Left cardiac atrium (tissue), 4 donors: ENCODE data around the gene GORASP2. TPM values are rescaled to one million over a fixed set of nuclear protein-coding genes. Genes with fewer than 3 reads are reported as not detected.
A peak's percentile ranks its signal among the peaks of the same experiment; 100 is the strongest.
"Not testable (repeated sequence)": the region's sequence is repeated elsewhere in the genome, so short reads cannot be mapped to it uniquely, and the experiment has no call there.

Source experiments
- ATAC-seq, 2 donors: fragments of 200-7000 bp; cut with Tn5 transposase; one replicate each; pipeline ENCODE4 v1.9.1; 2020; ENCODE audit warnings: mild to moderate bottlenecking in 2 of 2, moderate library complexity in 2 of 2
- DNase-seq: peaks from one replicate; pipeline ENCODE4 v3.0.0-alpha.2; 2020
- intact Hi-C, 2 donors: fragments of 100-400 bp; cut with DNase I; formaldehyde crosslinking; loops; one replicate each; pipeline versions ENCODE4 v1.14.1 to v1.15.1; 2022 to 2023
- total RNA-seq, 2 donors: library from RNA; stranded (reverse); fragmentation: NEBNext Ultra II Directional; extraction: Animal tissue kit (Norgen Biotek cat#: 25700); gene quantifications; one replicate each; pipeline ENCODE4 v1.2.1, GENCODE V29; 2021
- donor health status: DM: no; HTN: yes; CAD: no.
- donor health status: DM: no; HTN: yes; CAD: no; lungs with severe emphysema.
- donor health status: DM: yes; HTN: yes; CAD: no.
- donor health status: Dilated cardiomyopathy.

The GORASP2 gene
- total RNA-seq, 2 donors from 2014 or later = 55.7 to 80.4 TPM

DNA sequence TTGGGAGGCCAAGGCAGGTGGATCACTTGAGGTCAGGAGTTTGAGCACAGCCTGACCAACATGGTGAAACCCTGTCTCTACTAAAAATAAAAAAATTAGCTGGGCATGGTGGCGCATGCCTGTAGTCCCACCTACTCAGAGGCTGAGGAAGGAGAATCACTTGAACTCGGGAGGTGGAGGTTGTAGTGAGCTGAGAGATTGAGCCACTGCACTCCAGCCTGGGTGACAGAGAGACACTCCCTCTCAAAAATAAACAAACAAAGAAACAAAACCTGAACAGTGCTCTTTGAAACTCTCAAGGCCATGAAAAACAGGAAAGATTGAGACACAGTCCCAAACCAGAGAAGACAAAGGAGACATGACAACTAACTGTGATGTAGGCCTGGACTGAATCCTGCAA is 7.2 kb upstream of the GORASP2 start:
- DNase-seq, ATAC-seq, intact Hi-C loops: not testable (repeated sequence)

DNA sequence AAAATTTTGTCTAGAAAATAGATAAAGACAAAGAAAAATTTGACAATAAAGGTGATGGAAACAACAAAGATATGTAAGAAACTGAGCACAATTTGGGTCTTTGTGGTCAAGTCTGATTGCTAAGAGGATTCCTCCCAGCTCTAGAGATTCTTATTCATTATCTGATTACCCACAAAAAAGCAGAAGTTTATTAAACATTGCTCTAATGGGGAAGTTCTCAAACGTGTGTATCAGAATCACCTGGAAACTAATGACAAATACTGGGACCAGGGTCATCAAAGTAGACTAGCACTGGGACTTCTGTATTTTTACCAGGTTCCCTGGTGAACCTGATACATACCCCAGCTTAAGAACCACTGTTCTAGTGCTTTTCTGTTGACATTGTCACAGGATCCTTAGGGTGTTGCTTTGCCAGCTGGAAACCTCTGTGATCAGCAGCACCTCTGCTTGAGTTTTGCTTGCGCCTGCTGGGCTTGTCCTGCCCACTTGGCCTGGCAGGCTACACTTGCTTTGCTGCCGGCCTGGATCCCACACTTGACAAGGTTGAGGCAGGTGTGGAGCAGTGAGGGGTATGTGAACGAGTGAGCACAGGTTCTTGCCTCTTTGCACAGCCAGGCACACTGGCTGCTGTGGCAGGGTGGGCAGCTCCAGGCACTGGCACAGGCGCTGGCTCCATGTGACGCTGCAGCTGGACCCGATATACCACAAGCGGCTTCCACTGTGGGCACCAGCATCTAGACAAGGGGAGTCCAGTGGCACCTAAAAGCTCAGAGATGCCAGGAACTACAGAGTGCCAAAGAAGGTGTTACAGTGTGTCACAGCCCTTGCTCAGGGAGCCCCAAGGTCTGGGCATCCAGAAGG is 6.2 kb upstream of the GORASP2 start:
- no peak for ATAC-seq
- DNase-seq = no peak
- intact Hi-C loops = no loop called here

DNA sequence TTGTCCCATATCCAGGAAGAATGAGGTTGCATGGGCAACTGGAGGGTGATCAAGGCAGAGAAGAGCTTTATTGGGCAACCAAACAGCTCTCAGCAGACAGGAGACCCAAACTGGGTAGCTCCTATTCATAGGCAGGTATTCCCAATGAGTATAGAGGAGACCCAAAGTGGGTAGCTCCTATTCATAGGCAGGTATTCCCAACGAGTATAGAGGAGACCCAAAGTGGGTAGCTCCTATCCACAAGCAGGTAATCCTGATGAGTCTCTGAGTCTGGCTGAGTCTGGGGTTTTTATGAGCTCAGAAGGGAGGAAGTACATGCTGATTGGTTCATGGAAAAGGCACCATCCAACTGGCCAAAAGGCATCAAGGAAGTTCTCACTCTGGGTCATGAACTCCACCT is 5.3 kb upstream of the GORASP2 start:
- intact Hi-C loops = no loop called here
- DNase-seq = no peak
- ATAC-seq = no peak

DNA sequence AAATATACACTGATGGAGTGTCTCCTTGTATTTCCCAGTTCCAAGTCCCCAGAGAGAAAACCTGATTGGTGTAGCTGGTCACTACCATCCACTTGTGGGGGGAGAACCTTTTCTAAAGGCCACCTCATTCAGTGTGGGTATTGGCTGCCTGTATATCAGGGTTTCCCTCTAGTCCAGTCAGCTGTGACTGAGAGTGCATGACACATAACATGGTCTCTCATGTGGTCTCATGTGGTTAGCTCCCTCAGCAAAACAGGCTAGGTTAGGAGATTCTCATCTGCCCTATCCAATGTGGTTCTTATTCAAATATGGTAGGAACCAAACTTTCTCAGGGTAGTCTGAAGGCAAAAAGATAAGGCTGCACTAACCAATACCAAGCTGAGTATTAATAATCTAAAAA is 4.1 kb upstream of the GORASP2 start:
- intact Hi-C loops = no loop called here
- no peak for DNase-seq
- ATAC-seq = no peak

DNA sequence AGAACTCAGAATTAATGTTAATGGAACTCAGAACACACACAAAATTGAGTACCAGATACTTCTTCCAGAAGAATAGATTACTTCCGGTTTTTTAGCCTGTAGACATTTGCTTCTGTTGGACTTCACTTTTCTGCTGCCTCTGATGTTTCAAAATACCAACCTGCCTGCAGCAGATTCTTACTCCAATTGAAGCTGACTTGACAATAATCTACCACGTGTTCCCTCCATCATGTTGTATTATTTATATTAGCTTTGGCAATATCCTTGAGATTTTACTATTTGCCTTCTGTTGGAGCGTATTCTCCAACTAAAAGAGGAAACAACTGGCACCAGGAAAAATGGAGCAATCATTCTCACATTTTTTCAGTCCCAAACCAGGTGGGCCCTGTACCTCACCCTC is 3.1 kb upstream of the GORASP2 start:
- intact Hi-C loops = no loop called here
- no peak for ATAC-seq
- DNase-seq = no peak

DNA sequence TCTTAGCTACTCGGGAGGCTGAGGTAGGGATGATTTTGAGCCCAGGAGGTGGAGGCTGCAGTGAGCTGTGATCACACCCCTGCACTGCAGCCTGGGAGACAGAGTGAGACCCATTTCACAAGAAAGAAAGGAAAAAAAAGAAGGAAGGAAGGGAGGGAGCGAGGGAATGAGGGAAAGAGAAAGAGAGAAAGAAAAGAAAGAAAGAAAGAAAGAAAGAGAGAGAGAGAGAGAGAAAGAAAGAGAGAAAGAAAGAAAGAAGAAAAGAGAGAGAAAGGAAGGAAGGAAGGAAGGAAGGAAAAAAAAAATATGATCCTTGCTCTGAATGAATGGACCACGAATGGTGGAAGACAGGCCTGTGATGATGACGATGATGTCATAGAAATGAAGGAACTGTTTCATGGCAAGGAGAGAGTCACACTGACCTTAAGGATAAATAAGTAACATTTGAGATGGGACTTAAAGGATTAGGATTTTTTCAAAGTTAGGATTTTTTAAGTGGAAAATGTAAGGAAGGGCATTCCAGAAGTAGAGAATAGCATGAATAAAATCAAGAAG is 2.2 kb upstream of the GORASP2 start:
- intact Hi-C loops = no loop called here
- ATAC-seq = no peak
- no peak for DNase-seq

DNA sequence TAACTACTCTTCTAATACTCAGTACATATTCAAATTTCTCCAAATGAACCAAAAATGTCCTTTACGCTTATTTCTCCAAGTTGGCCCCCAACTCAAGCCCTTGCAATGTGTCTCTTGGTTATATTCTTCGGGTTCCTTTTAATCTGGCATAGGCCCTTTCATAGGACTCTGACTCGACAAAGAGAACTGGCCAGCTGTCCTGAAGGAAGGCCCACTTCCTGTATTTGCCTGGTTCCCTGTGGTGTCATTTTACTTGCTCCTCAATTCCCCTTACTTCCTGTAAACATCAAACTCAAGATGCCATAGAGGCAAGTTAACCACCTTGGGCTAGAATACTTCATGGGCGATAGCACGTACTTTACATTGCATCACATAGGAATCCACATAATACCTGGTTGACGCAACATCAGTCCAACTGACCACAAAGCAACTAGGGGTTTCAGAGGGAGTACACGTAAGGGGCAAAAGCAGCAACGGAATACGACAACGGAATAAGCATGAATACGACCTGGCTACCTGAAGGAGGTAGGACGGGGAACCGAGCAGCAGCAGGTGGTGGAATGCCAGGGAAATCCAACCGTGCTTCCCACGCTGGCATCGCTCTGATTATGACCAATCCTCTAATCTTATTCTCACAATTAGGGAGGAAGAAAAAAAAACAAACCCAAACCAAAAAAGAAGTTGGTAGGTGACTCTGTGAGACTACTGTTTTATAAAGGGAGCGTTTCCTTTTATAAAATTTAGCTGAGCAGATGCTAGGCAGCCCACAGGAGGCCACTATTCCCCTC is 823 bp upstream of the GORASP2 start:
- no peak for ATAC-seq
- intact Hi-C loops = no loop called here
- no peak for DNase-seq

DNA sequence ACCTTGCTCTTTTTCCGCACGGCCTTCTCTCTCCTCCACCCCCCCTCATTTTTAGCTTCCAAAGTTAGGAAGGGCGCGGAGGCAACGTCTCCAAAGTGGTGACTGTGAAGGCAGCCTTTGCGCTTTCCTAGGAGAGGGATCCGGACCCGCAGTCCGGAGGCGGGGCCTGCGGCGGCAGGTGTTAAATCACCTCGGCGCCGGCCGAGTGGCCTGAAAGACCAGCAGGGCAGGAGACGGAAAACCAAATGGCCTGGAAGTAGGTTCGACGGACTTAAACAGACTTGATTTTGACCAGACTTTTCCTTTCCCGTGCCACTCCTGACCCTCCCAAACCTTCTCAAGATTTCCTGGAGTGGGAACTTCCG is 615 bp downstream of the GORASP2 start:
- peak; percentile 17 to 44 for ATAC-seq
- intact Hi-C loops = no loop called here
- DNase-seq = peak; percentile 61

DNA sequence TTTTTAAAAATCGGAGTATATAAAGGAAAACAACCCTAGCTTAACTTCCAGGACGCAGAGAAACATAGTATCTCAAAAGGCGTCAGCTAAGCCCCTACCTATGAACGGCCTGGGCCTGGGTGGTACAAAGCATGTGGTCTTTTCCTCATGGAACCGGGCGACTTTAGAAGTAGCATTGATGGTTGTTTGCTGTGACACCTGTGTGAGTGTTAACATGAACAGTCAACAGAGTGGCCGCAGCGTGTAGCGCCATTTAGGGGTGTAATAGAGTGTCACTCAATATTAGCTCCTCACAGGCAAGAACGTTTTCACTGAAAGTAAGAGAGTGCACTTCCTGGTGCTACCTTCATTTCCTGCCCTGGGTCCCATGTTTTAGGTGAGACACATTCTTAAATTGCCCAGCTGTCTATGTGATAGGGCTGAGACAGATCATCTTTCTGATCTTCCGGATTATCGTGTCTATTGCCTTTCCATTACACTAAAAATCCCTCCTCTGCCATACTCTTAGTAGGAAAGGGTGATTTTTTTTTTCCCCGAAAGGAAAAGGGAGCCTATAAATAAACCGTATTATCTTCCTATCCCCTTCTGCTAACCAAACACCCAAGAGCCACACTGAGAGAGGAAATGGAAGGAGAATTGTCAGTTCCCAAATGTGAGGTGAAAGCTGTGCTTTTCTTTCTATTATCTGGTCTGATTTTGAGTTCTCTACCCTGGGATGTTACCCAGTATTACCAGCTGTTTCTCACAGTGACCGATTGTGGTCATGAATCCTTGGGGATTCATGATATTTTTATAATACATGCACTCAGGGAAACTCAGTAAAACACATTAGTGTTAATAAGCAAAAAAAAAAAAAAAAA is 1.3 kb downstream of the GORASP2 start:
- peak in 1 of 2 donors; percentile 7 for ATAC-seq
- intact Hi-C loops = no loop called here
- DNase-seq = peak; percentile 31

DNA sequence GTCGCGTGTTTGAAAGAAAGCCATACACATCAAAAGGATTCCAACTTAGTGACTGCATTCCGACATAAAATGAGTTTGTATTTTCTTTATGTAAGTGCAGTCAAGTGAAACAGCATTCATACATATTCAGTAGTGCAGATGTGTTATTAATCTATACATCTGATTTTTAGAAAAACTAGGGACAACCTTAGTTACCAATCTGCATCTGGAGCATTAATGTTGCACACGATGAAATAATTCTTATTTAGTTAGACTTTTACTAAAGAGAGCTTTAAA is 1.9 kb downstream of the GORASP2 start:
- ATAC-seq (no peak), DNase-seq (no peak)
- intact Hi-C loops = no loop called here

DNA sequence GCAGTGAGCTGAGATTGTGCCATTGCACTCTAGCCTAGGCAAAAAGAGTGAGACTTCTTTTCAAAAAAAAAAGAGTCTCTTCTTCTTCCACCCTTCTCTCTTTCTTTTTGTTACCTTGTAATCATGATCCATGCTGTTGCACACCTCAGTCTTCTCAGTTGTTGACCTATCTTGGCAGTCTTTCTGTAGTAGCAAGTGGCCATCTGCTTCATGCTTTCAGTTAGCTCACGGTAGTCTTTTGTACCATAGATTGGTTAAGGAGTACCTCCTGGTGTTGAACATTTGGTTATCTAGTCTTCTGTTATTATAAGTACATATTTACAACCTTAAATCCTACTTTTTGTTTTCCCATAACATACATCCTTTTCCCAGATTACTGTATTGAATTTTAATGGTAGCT is 3.1 kb downstream of the GORASP2 start:
- ATAC-seq = no peak
- intact Hi-C loops = no loop called here
- no peak for DNase-seq

DNA sequence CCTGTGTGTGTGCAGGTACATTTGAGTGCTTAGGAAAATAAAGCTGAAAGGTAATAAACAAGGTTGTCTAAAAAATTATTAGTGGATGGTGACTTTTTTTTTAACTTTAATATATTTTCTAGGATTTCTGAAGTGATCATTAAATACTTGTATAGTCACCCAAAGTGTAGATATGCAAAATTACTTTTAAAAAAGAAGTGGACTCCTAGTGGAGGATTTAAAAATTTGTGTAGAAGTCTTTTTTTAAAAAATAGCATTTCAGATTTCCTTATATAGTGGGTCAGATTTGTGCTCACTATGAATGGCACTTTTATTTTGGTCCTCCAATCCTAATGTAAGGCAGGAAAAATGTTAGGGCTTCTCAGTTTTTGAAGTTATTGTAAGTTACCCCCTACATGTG is 3.9 kb downstream of the GORASP2 start:
- intact Hi-C loops = no loop called here
- DNase-seq (no peak), ATAC-seq (no peak)

DNA sequence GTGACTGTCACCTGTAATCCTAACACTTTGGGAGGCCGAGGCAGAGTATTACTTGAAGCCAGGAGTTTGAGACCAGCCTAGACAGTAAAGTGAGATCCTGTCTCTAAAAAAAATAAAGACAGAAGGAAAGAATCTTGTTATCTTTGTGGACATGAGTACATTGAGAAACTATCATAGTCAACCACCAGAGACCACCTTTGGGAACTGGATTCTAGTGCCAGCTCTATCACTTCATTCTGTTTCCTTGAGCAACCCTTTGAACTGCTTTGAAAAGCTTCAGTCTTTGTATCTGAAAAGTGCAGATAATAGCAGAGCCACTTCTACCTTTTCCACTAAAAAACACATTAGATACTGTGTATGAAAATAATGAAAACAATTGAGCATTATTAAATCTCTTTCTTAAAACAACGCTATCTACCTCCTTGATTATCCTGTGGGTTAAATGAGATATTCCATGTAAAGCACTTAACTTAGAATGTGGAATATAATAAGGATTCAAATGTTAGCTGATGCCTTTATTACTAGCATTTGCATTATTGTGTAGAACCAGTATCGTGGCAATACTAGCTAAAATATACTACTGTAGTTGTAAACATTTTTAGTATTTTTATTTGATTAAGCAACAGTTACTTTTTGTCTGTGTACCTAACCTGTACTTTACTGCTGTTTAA is 8.8 kb downstream of the GORASP2 start:
- intact Hi-C loops = no loop called here
- ATAC-seq = no peak

DNA sequence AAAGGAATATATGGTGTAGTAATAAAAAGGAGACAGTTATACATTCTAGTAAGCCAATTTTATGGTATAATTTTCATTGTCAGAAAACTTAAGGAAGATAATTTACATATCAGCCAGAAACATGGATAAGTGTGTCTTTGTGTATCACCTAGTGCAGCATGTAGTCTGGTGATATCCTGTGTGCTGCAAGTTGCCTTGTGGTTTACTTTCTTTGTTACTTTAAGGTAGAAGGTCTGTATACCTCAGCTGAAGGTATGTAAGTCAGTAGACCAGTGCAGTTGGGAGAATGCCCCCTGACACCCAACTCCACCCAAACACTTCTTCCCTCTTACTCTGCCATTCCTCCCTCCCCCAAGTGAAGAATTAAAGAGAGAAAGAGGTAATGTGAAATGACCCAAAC is 11.0 kb downstream of the GORASP2 start:
- intact Hi-C loops = no loop called here
- no peak for ATAC-seq
- no peak for DNase-seq

More for the DNA sequence above, 8.8 kb downstream of the GORASP2 start:
- DNase-seq = no peak

DNA sequence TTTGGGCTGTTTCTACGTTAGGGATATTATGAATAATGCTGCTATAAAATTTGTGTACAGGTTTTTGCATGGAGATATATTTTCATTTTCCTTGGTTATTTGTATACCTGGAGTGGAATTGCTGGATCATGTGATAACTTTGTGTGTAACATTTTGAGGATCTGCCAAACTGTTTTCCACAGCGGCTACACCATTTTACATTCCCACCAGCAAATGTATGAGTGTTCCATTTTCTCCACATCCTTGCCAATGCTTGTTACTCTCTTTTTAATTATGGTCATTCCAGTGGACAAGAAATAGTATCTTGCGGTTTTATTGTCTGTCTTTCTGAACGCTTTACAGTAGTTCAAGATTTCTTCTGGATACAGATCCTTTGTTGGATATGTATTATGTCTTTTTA is 13.6 kb downstream of the GORASP2 start:
- intact Hi-C loops = no loop called here
- no peak for ATAC-seq
- no peak for DNase-seq

DNA sequence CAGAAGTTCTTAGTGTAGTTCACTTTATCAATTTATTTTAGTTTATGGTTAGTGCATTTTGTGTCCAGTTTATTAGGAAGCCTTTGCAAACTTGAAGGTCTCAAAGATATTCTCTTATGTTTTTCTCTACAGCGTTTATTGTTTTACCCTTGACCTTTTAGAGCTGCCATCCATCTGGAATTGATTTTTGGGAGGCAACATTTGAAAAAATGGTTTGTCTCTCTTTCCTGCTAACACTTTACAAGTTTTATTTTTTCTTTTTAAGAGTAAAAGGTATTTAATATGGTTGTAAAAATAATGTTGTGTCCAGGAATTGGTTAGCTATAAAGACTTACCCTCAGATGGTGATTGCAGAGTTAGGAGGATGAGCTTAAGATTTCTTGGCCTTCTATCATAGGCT is 14.0 kb downstream of the GORASP2 start:
- ATAC-seq = no peak
- intact Hi-C loops = no loop called here
- DNase-seq = no peak

DNA sequence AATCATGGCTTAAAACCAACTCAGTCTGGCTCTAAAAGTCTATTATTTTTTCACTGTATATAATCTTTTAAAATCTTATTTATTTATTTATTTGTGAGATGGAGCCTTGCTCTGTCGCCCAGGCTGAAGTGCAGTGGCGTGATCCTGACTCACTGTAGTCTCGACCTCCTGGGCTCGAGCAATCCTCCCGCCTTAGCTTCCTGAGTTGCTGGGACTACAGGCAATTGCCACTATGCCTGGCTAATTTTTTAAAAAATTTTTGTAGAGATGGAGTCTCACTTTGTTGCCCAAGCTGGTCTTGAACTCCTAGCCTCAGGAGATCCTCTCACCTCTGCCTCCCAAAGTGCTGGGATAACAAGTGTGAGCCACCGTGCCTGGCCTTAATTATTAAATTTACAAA is 14.5 kb downstream of the GORASP2 start:
- ATAC-seq (no peak), DNase-seq (no peak)
- intact Hi-C loops = no loop called here

DNA sequence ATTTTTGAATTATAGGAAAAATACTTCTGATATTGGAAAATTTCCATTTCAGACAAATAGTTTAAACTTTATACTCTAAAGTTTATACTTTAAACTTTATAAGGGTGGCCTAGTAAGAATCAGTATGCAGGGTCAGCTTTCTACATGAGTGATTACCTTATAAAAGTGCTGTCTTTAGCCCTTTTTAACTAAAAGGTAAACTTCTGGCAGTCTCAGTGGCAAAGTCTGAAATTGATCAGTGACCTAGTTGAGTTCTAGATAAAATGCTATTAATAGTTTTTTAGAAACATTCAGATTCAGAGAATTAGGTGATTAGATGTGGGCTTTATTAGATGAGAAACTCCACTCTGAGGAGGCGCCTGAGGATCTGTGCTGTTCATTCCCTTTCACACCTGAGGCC is 15.5 kb downstream of the GORASP2 start:
- no peak for DNase-seq
- intact Hi-C loops = no loop called here
- no peak for ATAC-seq

DNA sequence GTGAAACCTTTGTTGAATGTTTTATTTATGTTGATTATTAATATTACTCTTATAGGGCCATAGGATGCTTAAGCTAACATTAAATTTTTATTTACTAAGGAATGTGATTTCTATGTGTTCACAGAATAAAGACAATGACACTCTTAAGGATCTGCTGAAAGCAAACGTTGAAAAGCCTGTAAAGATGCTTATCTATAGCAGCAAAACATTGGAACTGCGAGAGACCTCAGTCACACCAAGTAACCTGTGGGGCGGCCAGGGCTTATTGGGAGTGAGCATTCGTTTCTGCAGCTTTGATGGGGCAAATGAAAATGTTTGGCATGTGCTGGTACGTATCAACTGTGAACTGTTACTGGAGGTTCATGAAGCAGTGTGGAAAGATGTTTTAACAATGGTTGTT is 20.4 kb downstream of the GORASP2 start:
- DNase-seq (no peak), ATAC-seq (no peak)
- intact Hi-C loops = no loop called here
